Measurements from ENCODE around the gene TTLL10.

The TTLL10 gene

DNA sequence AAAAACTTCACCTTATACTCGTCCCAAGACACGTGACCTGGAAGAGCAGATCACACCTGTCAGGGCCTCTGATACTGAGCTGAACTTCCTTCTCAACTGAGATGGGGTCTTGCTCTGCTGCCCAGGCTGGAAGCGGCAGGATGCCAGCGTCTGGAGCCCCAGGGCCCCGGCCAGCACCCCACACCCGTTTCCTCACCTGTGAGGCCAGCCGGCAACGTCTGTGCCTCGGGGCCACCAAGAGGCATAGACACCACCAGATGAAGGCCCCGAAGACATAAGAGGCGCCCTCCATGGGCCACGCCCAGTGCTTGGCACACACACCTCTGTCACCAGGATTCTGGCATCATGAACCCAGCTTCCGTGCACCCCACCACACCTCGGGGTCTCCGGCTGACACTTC is 49.6 kb downstream of the TTLL10 start:
- DNase-seq: no peak

DNA sequence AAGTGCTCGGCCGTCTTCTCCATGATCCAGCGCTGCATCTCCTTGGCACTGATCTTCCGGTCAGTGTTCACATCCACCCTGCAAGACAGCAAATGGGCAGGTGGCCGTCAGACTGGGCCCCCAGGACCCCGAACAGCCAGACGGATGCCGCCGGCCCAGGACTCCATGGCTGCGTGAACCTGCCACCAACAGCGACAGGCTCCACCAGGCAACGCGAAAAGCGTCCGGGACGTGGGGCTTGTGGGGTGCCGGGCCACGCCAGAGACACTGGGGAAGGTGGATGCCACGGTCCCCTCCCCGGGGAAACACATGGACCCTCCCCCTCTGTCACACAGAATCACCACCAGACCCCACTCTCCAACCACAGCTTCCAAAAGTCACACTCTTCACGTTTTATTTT is 50.2 kb downstream of the TTLL10 start:
- DNase-seq: no peak

DNA sequence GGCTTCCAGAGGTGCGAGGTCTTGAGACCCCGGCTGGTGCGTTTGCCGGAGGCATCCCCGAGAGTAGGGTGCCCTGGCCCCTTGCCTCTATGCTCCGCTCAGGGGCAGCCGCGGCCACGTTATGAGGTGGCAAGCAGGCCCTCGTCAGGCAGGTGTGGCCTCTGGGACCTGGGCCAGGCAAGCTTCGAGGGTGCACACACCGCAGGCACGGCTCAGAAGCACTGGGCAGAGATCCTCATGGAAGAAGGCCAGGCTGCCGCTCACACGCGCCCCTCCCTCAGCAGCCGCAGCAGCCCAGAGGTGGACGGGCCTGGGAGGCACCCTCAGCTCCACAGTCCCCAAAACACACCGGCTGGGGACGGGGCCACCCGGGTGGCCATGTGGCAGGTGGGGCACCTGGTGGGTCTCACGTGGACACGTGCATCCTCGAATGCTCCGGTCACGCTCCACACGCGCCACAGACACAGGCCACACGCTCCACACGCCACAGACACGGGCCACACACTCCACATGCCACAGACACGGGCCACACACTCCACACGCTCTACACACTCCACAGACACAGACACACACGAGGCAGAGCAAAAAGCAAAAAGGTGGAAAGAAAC is 51.7 kb downstream of the TTLL10 start:
- DNase-seq: no peak

DNA sequence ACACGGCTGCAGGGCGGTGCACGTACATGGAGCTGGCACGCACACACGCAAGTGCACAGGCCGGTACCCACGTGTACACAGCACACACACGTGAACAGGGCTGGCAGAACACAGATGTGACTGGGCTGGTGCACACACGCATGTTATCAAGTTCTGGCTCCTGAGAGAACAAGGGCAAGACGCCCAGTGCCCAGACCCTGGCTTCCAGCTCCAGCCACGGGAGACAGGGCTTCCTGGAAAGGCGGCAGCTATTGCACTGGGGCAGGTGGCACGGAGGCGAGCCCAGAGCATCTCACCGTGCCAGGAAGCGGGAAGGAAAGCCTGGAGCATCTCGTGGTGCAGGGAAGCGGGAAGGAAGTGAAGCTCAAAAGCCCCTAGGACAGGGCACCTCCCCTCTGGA is 52.2 kb downstream of the TTLL10 start:
- no peak for DNase-seq

DNA sequence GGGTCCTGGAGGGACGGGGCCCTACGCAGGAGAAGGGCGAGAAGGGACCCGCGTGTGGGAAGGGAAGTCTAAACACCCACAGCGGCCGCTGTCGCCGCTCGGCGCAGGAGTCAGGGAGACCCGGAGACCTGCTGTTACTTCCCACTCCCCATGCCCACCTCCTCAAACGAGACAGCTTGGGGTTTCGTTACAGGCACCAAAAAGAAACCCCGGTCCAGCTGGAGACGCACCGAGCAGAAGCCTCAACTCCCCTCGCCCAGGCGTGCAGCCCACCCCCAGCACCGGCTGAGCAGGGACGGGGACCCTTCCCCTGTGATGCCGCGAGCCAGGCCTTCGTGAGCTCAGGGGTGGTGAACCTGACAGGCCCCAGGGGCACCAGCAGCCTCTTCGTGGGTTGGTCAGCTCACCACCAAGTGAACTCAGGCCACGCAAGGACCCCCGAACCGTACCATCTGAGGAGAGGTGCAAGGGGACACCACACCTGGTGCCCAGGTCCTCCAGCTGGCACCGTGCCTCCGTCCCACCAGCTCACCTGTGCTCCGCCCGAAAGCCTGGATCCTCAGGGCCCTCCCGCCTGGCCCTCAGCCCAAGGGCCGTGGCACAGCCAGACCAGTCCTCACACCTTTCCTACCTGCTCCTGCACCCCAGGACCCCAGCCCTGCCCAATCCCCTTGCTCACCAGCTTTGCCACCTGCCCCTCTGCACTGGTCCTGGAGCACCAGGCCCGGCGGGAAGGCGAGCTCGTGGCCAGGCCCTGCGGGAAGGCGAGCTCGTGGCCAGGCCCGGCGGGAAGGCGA is 53.1 kb downstream of the TTLL10 start:
- no peak for DNase-seq

DNA sequence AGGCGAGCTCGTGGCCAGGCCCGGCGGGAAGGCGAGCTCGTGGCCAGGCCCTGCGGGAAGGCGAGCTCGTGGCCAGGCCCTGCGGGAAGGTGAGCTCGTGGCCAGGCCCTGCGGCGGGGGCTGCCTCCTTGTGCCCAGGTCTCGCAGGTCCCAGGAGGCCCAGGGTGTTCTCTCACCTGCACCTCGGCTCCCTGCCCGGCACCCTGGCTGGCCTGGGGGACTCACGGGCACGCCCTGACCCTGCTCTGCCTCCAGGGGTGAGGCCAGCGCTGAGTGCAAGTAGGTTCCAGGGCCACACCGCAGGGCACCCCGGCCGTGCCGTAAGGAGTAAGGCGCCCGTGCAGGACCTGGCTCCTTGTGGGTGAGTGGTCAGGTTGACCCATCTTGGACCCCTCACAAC is 53.7 kb downstream of the TTLL10 start:
- DNase-seq: no peak

DNA sequence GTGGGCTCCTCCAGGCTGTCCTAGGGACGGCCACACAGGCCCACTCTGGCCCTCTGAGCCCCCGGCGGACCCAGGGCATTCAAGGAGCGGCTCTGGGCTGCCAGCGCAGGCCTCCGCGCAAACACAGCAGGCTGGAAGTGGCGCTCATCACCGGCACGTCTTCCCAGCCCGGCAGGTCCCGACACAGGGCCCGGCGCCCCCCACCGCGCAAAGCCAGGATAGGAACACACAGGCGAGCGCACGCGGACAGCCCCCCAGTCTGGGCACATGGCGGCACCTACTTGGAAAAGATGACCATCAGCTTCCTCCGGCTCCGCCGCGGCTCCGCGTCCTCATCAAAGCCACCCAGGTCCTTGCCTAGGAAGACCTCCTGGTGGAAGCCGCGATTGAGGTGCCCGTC is 54.5 kb downstream of the TTLL10 start:
- no peak for DNase-seq

DNA sequence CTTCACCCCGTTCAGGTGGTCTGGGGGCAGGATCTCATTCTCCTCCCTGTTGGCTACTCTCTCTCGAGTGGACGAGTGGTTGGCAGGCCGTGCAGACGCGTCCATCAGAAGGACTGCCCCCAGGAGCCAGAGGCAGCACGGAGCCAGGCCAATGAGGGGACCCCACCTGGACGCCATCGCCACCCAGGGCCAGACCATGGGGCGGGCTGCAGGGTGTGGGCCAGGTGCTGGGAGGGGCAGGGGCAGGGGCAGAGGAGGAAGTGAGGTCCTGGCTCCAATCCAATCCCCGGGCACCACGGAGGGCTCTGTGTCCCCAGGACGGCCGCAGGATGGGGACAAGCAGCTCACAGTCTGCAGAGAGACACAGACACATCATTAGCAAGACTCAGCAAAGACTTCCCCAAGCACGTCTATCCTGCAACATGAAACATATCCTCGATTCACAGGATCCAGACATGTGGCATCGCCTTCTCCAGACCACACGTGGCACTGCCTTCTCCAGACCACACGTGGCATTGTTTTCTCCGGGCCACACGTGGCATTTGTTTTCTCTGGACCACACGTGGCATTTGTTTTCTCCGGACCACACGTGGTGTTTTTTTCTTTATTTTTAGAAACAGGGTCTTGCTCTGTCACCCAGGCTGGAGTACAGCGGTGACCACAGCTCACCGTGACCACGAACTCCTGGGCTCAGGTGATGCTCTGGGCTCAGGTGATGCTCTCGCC is 55.1 kb downstream of the TTLL10 start:
- DNase-seq: no peak

DNA sequence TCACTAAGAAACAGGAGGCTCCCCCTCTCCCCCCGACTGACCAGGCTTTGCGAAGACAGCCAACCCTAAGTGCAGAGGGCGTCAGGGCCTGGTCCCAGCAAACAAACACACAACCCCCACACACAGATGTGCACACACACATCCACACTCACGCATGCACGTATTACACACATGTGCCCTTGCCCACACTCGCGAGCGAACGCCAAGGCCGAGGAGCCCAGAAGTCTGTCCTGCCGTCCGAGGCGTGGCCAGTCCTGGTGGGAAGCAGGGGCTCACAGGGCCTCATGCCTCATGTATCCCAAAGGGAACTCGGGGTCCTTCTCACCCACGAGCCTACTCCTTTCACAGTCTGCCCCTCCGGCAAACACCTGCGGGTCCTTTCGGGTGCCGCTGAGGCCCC is 56.1 kb downstream of the TTLL10 start:
- DNase-seq: no peak

DNA sequence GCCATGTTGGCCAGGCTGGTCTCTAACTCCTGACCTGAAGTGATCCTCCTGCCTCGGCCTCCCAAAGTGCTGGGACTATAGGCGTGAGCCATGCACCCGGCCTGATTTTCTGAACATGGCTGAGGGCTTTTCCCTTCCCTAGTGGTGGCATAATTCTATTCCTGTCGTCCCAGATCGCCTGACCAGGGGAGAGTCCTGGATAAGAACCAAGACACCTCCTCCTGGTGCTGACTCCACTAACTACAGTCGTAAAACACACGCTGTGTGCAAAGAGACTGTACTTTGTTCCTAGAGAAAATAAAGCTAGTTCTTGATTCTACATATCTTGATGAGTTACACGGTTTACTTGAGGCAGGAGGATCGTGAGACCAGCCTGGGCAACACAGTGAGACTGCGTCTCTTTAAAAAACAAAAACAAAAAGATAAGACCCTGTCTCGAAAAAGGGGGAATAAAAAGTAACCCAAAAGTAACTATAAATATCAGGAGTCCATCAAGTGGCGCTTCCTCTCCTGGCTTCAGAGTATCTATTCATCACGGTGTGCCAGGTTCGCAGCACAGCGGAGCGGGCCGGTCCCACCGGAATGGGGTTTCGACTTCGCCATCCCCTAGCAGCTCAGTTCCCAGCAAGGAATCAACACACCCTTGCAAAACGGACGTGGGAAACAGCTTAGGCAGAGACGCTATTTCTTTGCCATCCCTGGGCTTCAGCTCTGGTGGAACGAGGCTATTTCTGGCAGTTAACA is 57.1 kb downstream of the TTLL10 start:
- DNase-seq: no peak

DNA sequence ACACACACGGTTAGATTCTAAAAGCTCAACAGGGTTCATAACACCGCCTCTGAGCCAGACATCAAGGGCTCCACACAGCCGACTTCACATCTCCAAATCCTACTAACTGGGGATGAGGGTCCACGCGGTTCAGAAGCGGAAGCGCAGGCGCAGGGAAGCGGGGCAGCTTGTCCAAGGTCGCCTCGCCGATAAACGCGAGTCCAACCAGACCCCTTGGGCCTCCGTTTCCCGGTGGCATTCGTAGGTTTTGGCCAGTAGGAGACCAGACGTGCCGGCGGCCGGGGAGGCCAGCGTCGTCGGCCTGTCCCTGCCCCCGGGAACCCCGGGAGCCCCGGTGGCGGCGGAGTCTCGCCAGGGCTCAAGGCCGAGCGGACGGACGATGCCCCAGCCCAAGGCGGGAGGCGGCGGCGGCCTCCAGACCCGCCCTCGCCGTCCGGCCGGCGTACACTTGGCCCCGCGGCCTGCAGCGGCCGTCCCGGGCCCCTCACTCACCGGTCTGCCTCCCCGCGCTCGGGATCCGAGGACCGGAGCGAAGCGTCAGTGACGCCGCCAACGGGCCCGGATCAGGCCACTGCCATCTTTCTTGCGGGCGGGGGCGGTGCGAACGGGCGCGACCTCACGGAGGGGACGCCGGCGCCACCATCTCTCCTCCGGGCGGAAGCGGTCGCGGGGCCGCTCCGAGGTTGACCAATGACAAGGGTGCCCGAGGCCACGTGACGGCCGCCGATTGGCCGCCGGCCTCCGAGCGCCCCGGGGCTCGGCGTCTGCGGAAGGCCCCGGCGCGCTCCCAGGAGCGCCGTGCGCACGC is 57.9 kb downstream of the TTLL10 start, which contains the start of gene SDF4:
SDF4 (minus strand) TSS at position 602 of the 808 bp plus-strand sequence. CDS start 3,229 bp downstream, outside the sequence.
- DNase-seq: peak; percentile 94 to 96

DNA sequence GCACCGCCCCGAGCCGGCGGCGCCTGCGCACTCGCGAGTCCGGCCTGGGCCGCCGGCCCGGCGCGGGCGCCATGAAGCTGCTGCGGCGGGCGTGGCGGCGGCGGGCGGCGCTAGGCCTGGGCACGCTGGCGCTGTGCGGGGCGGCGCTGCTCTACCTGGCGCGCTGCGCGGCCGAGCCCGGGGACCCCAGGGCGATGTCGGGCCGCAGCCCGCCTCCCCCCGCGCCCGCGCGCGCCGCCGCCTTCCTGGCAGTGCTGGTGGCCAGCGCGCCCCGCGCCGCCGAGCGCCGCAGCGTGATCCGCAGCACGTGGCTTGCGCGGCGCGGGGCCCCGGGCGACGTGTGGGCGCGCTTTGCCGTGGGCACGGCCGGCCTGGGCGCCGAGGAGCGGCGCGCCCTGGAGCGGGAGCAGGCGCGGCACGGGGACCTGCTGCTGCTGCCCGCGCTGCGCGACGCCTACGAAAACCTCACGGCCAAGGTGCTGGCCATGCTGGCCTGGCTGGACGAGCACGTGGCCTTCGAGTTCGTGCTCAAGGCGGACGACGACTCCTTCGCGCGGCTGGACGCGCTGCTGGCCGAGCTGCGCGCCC is 58.6 kb downstream of the TTLL10 start, which contains the start of gene B3GALT6:
B3GALT6 (plus strand) TSS at position 30 of the 588 bp plus-strand sequence; CDS start at position 72, 42 bp downstream.
- no peak for DNase-seq

DNA sequence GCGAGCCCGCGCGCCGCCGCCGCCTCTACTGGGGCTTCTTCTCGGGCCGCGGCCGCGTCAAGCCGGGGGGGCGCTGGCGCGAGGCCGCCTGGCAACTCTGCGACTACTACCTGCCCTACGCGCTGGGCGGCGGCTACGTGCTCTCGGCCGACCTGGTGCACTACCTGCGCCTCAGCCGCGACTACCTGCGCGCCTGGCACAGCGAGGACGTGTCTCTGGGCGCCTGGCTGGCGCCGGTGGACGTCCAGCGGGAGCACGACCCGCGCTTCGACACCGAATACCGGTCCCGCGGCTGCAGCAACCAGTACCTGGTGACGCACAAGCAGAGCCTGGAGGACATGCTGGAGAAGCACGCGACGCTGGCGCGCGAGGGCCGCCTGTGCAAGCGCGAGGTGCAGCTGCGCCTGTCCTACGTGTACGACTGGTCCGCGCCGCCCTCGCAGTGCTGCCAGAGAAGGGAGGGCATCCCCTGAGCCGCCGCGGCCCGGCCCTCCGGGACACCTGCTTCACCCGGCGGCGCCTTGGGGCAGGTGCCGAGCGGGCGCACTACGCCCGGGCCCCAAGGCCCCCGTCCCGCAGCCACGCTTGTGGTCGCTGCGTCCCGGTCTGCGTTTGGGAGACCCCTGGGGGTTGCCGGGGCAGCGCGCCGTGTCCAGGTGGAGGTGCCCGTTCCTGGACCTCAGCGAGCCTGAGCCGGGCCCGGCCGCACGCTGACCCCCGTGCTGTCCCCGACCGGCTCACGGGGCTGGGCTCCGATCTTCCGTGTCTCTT is 59.3 kb downstream of the TTLL10 start:
- DNase-seq: no peak

DNA sequence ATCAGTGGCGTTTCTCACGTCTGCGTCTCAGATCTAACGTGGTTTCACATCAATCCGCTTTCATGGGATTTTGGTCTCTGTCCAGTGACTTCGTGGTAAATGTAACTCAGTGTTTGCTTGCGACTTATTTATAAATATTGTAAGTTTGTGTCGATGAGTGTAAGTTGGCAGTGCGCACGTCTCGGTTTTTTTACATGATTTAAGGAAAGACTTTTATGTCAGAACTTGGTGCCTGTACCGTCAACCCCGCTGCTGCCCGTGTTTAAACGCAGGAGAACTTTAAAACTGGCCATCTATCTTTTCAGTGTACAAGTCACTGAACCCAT is 59.9 kb downstream of the TTLL10 start:
- no peak for DNase-seq

DNA sequence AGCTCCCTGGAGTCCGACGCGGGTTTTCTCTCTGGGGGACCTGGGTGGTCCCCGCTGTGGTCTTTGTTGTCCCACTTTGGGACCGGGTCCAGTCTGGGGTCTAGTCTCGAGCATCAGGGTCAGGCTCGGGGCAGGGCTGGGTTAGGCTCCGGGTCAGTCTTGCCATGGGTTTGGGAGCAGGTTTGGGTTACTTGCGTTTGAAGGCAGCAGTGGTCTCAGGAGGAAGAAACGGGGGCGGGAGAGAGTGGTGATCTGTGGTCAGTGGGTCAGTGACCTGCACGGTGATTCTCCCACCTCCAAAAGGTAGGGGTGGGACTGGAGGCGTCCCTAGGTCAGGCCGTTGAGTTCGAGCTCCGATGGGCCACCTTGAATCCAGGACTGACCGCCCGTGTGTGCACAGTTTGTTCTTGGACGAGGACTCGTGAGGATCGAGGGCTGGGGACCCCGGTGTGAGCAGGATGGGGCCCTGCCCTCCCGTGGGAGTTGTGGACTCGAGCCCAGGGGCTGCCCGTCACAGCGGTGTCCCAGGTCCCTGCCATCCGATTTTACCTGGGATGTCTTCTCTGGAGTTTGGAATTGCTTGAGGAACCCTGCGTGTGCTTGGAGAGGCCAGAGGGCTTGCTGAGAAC is 60.6 kb downstream of the TTLL10 start:
- DNase-seq: no peak

DNA sequence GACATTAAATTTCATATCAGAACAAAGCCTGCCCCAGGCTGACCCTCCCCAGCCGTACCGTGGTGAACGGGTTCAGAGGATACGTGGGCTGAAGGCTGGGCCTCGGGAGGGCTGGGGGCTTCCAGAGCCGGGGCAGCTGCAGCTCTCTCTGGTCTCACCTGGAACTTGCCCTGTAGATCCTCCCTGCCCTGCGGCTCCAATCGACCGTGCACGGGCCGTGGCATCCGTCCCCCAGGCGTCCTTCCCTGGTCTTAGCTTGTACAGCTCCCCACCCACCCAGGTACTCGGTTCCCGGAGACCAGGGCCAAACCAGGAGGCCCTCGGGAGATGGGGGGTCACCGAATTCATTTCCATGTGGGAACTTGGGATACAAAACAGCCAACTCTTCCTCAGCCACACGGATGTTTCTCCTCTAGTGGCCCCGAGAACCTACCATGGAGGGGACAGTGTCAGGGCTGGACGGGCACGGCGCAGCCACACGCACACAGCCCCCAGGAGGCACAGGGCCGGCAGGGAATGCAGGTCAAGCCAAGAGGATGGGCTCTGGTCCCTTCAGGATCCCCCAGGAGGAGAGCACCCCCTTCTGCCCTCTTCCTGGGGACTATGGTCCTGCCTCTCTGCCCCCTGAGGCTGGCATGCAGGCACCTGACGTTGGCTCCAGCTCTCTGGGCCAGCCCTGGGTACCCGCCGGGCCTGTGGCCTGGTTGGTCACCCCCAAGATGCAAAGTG is 61.5 kb downstream of the TTLL10 start:
- DNase-seq: no peak

DNA sequence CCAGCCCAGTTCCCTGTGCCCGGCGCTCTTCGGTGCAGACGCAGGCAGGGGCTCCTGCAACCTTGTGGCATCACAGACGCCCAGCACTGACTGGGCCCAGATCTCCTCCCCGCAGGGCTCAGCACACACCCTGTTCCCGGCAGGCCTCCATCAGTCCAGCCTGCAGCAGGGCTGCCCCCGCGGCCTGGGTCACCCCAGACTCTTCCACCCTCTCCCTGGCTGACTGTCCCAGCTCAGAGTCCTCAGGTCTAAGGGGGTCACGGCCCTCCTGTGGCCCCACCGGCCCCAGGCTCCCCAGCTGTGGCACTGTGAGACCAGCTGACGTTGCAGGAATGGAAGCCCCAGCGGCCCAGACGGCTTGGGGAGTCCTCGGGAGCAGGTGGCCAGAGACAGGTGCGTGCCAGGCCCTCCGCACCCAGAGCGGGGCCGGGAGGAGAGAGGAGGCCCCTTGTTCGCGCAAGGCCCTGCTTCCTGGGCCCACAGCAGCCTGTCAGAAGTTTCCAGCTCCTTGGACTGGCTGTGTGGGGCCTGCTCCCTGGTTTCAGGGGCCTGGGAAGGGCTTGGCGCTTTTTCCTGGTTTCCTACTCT is 62.6 kb downstream of the TTLL10 start:
- DNase-seq: no peak

DNA sequence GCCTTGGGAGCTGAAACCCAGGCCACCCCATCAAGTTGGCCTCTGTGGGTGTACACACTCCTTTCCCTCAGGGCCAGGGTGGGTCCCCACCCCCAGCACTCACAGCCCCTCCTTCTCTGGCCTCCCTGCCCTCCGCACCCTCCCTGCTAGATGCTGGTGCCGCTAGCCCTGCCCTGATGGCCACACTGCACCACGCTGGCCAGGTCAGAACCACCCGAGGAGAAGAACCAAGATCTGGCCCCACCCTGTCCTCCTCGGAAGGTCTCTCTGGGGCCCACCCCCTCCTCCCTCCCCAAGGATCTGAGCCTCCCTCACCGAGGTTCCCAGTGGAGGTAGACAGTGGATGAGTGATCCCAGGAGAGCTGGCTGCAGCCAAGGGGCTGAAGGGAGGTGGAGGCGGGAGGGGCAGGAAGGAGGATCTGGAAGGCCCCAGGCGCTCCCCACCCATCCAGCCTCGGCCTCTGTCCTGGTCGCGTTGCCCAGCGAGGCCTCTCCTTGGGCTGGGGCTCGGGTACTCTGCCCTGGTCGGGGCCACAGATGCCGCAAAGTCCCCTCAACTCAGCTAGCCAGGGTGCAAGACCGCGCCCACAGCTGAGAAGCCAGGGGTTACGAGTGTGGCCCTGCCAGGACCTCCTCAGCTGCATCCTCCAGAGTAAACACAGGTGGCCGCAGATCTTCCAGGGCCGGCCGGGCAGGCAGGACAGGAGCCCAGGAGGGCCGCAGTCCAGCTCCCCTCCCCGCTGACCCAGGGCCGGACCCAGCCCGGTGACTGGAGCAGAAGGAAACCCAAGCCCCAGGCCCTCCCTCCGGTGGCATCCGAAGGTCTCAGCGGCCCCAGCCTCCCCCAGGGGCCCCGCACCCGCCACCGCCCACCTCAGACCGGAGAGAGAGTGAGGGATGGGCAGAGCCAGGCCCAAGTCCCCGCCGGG is 63.5 kb downstream of the TTLL10 start:
- DNase-seq: no peak
